ENCODE results near the gene SYT7. TPM values are rescaled to one million over a fixed set of nuclear protein-coding genes. Genes with fewer than 3 reads are reported as not detected.

SYT7 gene
- total and polyA plus RNA-seq, 2 of the 8 experiments (the other 6 are each of a cell fraction or from before 2014, with no cell fraction given): 9.6 to 10.5 TPM

DNA sequence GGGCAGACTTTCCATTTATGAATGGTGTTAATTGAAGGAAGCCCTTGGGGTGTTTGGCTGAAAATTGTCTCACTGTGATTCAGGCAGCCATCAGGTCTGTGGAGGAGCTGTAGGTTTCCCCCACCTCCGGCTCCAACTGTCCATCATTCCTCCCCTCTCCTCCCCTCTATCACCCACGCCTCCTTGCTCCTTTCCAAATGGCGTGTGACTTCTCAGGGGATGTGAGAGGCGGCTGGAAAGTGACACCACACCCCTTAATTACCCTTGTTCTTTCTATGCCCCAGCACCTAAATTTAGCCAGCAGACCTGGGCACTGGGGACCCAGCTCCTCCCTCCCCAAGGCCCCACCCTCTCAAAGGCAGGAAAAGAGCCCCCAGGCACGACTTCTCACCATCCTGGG is 38.1 kb upstream of the SYT7 start:
- H4K20me1 ChIP-seq (replicated peaks in 1 of 2; ENCODE audit: control insufficient read depth in 1 of 2, insufficient read depth in 2 of 2, low read length in 2 of 2): no peaks in the 10 kb centered on the region
- H3K14ac ChIP-seq (ENCODE audit: insufficient read length): no peak overlapping the region
- H3K9me3 ChIP-seq (ENCODE audit: insufficient read depth in 2 of 2, low read depth in 1 of 2, low read length in 1 of 2): no peaks in the 10 kb centered on the region
- H4K5ac ChIP-seq (ENCODE audit: insufficient read length, low read depth, low read length): no peak overlapping the region
- ChIA-PET CTCF (ENCODE audit: partially characterized antibody) (interaction anchor here (0.7 to 21.9 kb wide), 12 partner anchors 9 to 183 kb away, joined by 3 to 335 read pairs (median 6); partner anchors contain the start of gene SYT7), POLR2A (ENCODE audit: partially characterized antibody) (interaction anchor here (0.7 to 1.8 kb wide), 4 partner anchors 17 to 79 kb away, joined by 3 to 5 read pairs (median 4); no protein-coding TSS in a partner anchor)
- no peak overlapping the region for H2AFZ ChIP-seq (ENCODE audit: low read length)
- peaks cover 2 to 9% (median 4%) of the 10 kb centered on the region in 4 experiments; a peak in 4 of 7 replicates for H3K4me1 ChIP-seq (replicated peaks in 1 of 4; ENCODE audit: control insufficient read depth in 3 of 4, insufficient read depth in 4 of 4, low read length in 3 of 4)
- H2BK5ac ChIP-seq (ENCODE audit: low read depth, low read length): 0 out of 2 replicates have a peak overlapping the region, but pooled peaks have one; percentile 8
- H2BK12ac ChIP-seq (ENCODE audit: low read depth, low read length): 0 out of 2 replicates have a peak overlapping the region, but pooled peaks have one; percentile 65
- H2AK5ac ChIP-seq (ENCODE audit: low read depth, low read length): no peak overlapping the region
- H3K18ac ChIP-seq (ENCODE audit: extremely low read depth, low read length): no peak overlapping the region
- no peak overlapping the region for H2BK120ac ChIP-seq (replicated peaks; ENCODE audit: low read depth, low read length)
- H2BK20ac ChIP-seq (ENCODE audit: low read length): peak overlapping the region; percentile 35; the same call in 1 of the 2 replicates
- peaks cover 2% of the 10 kb centered on the region; the same call in 1 of the 2 replicates for H3K23me2 ChIP-seq (ENCODE audit: low read depth, low read length)
- H3K23ac ChIP-seq (ENCODE audit: insufficient read length): no peak overlapping the region
- 49% methylated on average over 4 of the region's 5 CpGs; no CpG with 5 or more reads in 1 of the 2 experiments for WGBS, 2 experiments (ENCODE audit: extremely low coverage in 1 of 2, insufficient coverage in 1 of 2, insufficient read length in 1 of 2, insufficient replicate concordance in 2 of 2, low coverage in 1 of 2, low lambda C conversion rate in 2 of 2, missing lambda C conversion rate in 1 of 2)
- FAIRE-seq (no peak), DNase-seq (ENCODE audit: low read depth in 1 of 2, low spot score in 2 of 2) (no peak)
- H3K4me2 ChIP-seq (ENCODE audit: insufficient read depth in 1 of 2, low read depth in 2 of 2, low read length in 2 of 2): no peak overlapping the region
- H2BK15ac ChIP-seq (ENCODE audit: low read length): no peak overlapping the region
- no peaks in the 10 kb centered on the region for H3K36me3 ChIP-seq (ENCODE audit: control insufficient read depth in 2 of 4, insufficient read depth in 4 of 4, low read length in 3 of 4)
- no peak overlapping the region for H3K4me3 ChIP-seq (ENCODE audit: extremely low read depth in 1 of 4, insufficient read depth in 2 of 4, low read depth in 3 of 4, low read length in 4 of 4)
- no peak overlapping the region for H3K4ac ChIP-seq (replicated peaks; ENCODE audit: insufficient read length, low read depth, low read length)
- no peaks in the 10 kb centered on the region for H3K27me3 ChIP-seq (replicated peaks in 1 of 4; ENCODE audit: control insufficient read depth in 3 of 4, extremely low read depth in 1 of 4, insufficient read depth in 3 of 4, low read length in 3 of 4)
- H3K79me2 ChIP-seq (ENCODE audit: control insufficient read depth in 1 of 2, insufficient read depth in 2 of 2, low read length in 2 of 2): no peaks in the 10 kb centered on the region
- H3K56ac ChIP-seq (replicated peaks; ENCODE audit: insufficient read length, low read depth, low read length): no peak overlapping the region
- H3K9ac ChIP-seq (replicated peaks in 1 of 4; ENCODE audit: extremely low read depth in 1 of 4, low read depth in 3 of 4, low read length in 3 of 4): no peak overlapping the region
- no peak overlapping the region for H4K8ac ChIP-seq (ENCODE audit: extremely low read depth, insufficient read depth, low read length)
- H3K27ac ChIP-seq (ENCODE audit: low read depth, low read length): no peak overlapping the region
- no peak overlapping the region for H4K91ac ChIP-seq (replicated peaks; ENCODE audit: insufficient read length, low read length)
- no peaks in the 10 kb centered on the region for H3K79me1 ChIP-seq (ENCODE audit: low read depth, low read length)
- TF ChIP-seq PHF8 (conservative IDR thresholded peaks at IDR 0.05; ENCODE audit: low read depth, low read length) (no peak), CHD2 (IDR thresholded peaks at IDR 0.05; ENCODE audit: low read length) (no peak), KDM1A (IDR thresholded peaks at IDR 0.05; ENCODE audit: borderline replicate concordance, low read length) (no peak), POLR2AphosphoS5 (IDR thresholded peaks at IDR 0.05; ENCODE audit: low read depth, low read length) (no peak), SRF (IDR thresholded peaks at IDR 0.05; ENCODE audit: low read depth, low read length) (no peak), SUZ12 (IDR thresholded peaks at IDR 0.05; ENCODE audit: low read length) (no peak), TEAD4 (IDR thresholded peaks at IDR 0.05; ENCODE audit: low read depth, low read length) (no peak), TAF7 (optimal IDR thresholded peaks at IDR 0.05; ENCODE audit: borderline replicate concordance, low read depth, low read length) (no peak), CTBP2 (IDR thresholded peaks at IDR 0.05; ENCODE audit: borderline replicate concordance, insufficient read depth, insufficient read length, low read length) (no peak), HDAC2 (IDR thresholded peaks at IDR 0.05; ENCODE audit: borderline replicate concordance in 1 of 2, low read depth in 2 of 2, low read length in 2 of 2) (no peak), NRF1 (IDR thresholded peaks at IDR 0.05; ENCODE audit: low read depth, low read length) (no peak)

Measured in H1 (cell line).